ENCODE measurements around the gene LIMS4. TPM values are rescaled to one million over a fixed set of nuclear protein-coding genes. Genes with fewer than 3 reads are reported as not detected.
"Not testable (repeated sequence)": the region's sequence is repeated elsewhere in the genome, so short reads cannot be mapped to it uniquely, and the experiment has no call there.

LIMS4 gene
- total and polyA plus RNA-seq, 12 donors = 1.2 to 5.6 (median 3.1) TPM

DNA sequence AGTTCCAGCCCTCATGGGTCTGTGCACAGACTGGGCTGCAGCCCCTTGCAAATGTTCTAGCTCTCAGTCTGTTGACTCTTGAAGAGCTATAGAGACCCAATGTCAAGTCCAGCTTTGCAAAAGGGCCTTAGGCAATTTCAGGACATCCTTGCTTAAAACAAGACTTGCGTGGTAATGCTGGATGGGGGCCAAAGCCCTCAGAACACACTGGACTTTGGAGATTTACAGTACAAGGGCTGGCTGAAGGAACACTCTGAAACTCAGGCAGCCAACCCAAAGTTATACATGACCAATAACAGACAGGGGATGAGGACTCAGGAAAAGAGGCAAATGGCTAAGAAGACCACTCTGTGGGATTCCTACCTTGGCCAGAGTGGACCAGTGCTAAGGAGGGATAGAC lies 68.4 kb downstream of the LIMS4 start:
- intact Hi-C loops (cut with DNase I); H3K9me3 ChIP-seq; H3K36me3 ChIP-seq; H3K27me3 ChIP-seq; H3K4me3 ChIP-seq; H3K27ac ChIP-seq; H3K4me1 ChIP-seq; DNase-seq; ATAC-seq: not testable (repeated sequence)
- no CpG with 5 or more reads among the region's 1 CpG for WGBS, 2 donors

GRCh38 chr2:110401001-110401618 lies 71.5 kb downstream of the LIMS4 start:
- TF ChIP-seq, protein P1, sequence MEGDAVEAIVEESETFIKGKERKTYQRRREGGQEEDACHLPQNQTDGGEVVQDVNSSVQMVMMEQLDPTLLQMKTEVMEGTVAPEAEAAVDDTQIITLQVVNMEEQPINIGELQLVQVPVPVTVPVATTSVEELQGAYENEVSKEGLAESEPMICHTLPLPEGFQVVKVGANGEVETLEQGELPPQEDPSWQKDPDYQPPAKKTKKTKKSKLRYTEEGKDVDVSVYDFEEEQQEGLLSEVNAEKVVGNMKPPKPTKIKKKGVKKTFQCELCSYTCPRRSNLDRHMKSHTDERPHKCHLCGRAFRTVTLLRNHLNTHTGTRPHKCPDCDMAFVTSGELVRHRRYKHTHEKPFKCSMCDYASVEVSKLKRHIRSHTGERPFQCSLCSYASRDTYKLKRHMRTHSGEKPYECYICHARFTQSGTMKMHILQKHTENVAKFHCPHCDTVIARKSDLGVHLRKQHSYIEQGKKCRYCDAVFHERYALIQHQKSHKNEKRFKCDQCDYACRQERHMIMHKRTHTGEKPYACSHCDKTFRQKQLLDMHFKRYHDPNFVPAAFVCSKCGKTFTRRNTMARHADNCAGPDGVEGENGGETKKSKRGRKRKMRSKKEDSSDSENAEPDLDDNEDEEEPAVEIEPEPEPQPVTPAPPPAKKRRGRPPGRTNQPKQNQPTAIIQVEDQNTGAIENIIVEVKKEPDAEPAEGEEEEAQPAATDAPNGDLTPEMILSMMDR (IDR thresholded peaks at IDR 0.05) = peak in 3 of 9 donors; percentile 5 to 25 (median 24)
- H3K4me3 ChIP-seq; DNase-seq; H3K36me3 ChIP-seq; H3K4me1 ChIP-seq; intact Hi-C loops (cut with DNase I); H3K27me3 ChIP-seq; H3K9me3 ChIP-seq; H3K27ac ChIP-seq: not testable (repeated sequence)
- peak in 6 of 8 donors; percentile 59 to 85 (median 67) for ATAC-seq
- 0 to 4% methylated on average over 2 to 3 of the region's 18 CpGs for WGBS, 2 donors

DNA sequence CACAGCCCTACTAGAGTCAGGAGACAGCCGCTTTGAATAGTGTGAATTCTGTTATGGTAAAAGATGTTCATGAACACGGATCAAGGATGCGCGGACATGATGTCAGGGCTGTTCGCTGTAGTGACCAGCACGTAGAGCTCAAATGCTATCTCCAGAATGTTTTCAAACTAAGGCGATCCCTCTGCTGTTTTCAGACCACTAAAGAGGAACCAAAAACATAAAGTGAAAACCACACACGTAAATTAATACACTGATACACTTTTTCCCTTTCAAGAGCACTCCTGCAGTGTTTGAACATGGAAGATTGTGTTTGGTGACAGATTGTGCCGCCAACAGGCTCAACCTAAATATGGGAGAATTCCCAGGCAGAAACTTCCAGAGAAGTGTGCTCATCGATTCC lies 73.2 kb downstream of the LIMS4 start:
- intact Hi-C loops (cut with DNase I); ATAC-seq; H3K27me3 ChIP-seq; DNase-seq; H3K27ac ChIP-seq; H3K9me3 ChIP-seq; H3K4me1 ChIP-seq; H3K4me3 ChIP-seq; H3K36me3 ChIP-seq: not testable (repeated sequence)
- no CpG with 5 or more reads among the region's 10 CpGs for WGBS, 2 donors

GRCh38 chr2:110395990-110396389 lies 76.6 kb downstream of the LIMS4 start:
- H3K27me3 ChIP-seq; H3K27ac ChIP-seq; intact Hi-C loops (cut with DNase I); H3K36me3 ChIP-seq; H3K4me3 ChIP-seq; DNase-seq; H3K9me3 ChIP-seq; H3K4me1 ChIP-seq: not testable (repeated sequence)
- WGBS, 2 donors = no CpG with 5 or more reads among the region's 5 CpGs
- peak in 2 of 8 donors; percentile 12 to 77 for ATAC-seq

Other genes starting within 250 kb of the LIMS4 start
- 10 to 100 TPM in 8 of 10 donors, 1 to 10 TPM in 2; 4.7 to 27.8 (median 12.0) TPM for gene RGPD6, start 104.4 kb upstream of the LIMS4 start, total RNA-seq
- gene RGPD6, start 104.4 kb upstream of the LIMS4 start, polyA plus RNA-seq = 10 to 100 TPM in 1 of 2 donors, 1 to 10 TPM in 1; 4.5 to 13.8 TPM
- gene BUB1, start 205.2 kb upstream of the LIMS4 start, total RNA-seq = 1 to 10 TPM in 5 of 10 donors, under 1 TPM in 5; 0.12 to 4.5 (median 0.77) TPM
- under 1 TPM; 0.15 to 0.20 TPM for gene BUB1, start 205.2 kb upstream of the LIMS4 start, polyA plus RNA-seq

Measured in heart right ventricle (tissue), 16 donors.